ENCODE results near the gene FHOD3.
A peak's percentile ranks its signal among the peaks of the same experiment; 100 is the strongest.

FHOD3 gene

DNA sequence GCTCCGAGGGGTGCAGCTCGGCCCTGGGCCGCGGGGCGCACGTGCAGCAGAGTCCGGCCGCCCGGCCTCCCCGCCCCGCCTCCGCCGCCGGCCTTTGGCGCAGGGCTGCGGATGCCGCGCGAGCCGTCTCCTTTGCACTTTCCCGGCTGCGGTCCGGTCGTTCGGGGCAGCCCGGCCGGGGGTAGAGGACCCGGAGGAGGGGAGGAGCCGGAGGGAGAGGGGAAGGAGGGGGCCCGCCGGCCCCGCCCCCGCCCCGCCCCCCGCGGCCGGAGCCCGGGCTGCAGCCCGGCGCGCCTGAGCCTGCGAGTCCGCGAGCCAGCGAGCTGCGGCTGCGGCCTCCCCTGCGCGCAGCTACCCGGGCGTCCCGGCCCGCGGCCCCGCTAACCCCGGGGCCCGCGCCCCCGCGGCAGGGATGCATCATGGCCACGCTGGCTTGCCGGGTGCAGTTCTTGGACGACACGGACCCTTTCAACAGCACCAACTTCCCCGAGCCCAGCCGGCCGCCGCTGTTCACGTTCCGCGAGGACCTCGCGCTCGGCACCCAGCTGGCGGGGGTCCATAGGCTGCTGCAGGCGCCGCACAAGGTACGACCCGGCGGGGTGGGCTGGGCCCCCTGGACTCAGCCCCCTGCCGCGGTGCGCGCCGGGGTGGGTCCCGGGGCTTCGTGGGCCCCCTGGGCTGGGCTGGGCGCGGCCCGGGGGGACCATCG, at the start of gene FHOD3:
Gene FHOD3, plus strand, starts transcription at position 297 of the 709 bp plus-strand sequence. Its CDS starts 123 bp downstream, at position 420.
- DNase-seq = peak; percentile 35

DNA sequence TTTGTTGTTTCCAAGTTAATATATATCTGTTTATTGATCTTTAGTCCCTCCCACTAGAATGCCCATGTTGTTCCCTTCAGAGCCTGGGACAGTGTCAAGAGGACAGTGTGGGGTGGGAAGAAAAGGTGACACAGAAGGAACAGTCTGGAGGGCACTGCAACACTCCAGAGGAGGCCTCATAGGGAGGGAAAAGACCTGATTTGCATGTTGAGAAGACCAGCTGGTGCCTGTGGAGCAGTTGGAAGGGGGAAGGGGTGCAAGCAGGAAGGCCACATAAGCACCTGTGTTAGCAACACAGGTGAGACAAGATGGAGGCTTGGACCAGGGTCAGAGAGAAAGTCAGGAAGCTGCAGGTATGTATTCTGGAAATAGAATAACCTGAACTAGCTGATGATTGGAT, 48.1 kb upstream of the FHOD3 start:
- DNase-seq = no peak

DNA sequence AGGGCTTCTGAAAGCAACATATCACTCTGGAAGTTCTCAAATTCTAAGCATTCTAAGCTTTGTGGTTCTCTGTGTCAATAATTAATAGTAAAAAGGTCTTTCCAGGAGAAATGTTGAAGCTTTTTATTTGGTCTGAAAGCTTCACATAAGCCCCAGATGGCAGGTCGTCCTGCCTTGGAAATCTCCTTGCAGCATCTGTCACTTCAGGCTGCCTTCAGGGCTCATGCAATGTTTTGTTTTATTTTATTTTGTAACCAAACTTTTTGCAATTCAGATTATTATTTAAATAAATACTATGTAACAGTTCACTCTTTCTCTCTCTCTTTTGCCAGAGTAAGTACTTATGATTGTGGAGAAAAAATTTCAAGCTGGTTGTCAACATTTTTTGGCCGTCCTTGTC, 46.7 kb upstream of the FHOD3 start:
- DNase-seq = no peak

DNA sequence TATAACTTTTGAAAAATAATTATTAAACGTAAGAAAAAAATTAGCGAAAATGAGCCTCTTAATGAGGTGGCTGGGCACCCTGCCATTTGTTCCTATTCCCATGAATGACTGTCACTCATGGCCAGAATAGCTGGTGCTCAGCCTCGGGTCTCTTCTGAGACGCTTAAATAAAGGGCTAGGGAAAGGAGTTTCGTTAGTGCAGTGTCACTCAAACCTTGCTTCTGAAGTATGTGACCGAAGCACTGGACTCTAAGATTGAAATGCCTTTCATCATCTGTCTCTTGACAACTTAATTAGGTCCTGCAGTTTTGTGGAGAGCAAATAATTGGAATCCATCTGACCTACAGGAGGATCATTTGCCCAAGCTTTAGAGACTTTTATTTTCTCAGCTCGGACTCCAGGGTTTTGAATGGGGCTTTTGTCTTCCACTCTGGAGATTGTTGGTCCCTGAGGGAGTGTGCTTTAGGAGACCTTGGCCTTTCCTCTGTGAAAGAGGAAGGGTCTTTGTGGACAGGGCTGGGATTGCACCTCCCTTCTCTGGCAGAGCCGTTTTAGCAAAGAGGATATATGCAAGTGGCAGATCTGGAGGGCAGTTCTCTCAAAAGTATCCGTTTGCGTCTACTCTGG, 42.3 kb upstream of the FHOD3 start:
- no peak for DNase-seq

DNA sequence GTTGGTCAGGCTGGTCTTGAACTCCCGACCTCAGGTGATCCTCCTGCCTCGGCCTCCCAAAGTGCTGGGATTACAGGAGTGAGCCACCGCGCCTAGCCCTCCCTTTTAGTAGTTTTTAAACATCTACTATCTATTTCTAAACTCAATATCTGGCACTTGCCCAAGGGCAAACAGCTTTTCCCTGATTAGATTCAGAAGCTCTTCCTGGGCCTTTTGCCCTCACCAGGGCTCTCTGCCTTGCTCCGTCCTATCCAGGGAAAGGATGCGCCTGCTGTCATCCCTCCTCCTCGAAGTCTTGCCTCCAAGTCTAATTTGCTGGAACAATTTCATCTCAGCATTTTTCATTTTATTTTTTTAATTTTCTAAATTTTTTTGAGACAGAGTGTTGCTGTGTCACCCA, 41.4 kb upstream of the FHOD3 start:
- no peak for DNase-seq

DNA sequence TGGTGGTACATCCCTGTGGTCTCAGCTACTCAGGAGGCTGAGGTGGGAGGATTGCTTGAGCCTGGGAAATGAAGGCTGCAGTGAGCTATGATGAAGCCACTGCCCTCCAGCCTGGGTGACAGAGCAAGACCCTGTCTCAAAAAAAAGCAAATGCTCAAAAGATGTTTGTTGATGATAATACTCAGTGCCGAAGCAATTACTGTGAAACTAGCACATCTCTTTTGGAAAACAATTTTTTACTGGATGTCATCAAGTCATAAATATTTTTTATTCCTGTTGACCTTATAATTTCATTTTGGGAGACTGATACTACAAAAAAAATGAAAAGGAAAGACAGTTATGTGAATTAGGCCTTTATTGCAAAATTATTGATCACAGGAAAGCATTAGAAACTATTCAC, 34.5 kb upstream of the FHOD3 start:
- no peak for DNase-seq

DNA sequence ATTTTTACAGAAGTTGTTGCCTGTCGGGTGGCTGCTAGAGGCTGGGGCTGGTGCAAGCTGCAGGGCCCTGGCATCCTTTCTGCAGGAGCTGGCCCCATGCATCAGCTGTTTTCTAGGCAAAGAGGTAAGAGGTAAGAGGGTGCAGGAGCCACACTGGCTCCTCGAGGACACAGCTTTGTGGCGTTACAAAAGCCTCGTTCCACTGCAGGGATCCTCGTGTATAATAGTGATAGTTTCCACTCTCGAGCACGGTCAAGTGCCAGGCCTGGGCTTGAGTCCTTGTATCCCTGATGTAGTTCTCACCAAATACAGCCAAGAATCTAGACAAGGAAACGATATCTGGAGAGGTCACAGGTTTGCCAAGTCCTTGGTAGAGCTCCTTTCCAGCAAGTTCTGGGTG, 33.2 kb upstream of the FHOD3 start:
- DNase-seq = no peak

DNA sequence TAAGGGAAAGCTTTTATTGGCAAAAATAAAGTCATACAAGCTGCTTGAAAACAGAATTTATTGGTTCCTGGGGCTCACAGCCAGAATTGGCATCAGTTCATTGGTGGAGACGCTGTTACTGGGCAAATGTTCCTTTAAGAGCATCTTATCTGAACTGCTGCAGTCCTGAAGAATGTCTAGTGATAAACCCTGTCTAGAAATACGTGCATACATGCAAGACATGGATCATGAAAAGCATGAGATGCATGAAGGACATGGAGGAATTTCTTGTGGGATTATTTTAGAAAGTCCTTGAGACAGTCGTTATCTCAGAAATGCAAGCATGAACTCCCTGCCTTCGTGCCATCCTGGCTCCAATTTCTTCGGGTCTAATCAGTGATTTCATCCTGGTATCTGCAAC, 32.5 kb upstream of the FHOD3 start:
- no peak for DNase-seq

DNA sequence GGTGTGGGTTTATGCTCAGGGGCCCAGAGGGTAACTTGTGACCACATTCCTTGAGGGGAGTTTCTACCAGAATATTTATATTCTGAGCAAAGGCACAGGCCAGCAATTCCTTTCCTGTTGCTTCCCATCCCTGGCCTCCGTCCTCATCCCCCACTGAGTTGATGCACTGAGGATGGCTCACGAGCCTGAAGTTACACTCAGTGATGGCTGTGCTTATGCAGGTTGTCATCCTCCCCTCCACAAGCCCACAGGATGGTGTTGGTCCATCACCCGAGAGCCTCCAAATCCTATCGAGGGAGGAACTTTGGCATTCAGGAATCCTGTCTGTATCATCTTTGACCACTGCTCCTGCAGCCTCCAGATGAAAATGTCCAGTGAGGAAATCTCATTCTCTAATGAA, 28.4 kb upstream of the FHOD3 start:
- no peak for DNase-seq

DNA sequence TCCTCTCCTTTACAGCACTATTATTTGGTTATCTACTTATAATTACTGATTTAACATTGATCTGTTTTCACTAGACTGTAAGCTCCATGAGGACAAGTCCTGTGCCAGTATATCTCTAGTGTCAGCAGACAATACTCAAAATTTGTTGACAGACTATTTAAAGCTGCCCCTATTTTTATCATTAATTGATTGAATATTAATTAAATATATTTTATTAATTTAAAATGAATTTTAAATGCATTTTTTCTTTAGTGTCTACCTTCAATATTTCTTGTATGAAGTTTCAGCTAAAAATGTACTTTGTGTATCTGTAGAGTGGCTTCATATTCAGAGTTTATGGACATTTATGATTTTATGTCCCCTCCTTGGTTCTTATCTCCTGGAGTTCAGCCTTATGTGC, 26.4 kb upstream of the FHOD3 start:
- DNase-seq = no peak

DNA sequence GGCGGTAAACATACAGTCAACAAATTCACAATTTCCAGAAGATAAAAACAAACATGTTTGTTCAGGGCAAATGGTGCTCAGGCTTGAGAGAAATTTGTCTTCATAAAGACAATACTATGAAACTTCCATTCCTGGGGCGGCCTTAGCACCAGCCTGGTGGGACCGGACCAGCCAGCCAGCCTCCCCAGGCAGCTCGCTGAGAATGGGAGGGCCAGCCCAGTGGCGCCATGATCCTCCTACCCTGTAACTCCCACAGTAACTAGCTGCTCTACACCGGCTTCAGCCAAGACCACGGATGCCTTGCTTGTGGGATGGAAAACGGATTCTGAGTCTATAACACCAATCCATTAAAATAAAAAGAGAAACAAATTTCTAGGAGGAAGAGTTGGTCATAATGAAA, 24.2 kb upstream of the FHOD3 start:
- DNase-seq = no peak

DNA sequence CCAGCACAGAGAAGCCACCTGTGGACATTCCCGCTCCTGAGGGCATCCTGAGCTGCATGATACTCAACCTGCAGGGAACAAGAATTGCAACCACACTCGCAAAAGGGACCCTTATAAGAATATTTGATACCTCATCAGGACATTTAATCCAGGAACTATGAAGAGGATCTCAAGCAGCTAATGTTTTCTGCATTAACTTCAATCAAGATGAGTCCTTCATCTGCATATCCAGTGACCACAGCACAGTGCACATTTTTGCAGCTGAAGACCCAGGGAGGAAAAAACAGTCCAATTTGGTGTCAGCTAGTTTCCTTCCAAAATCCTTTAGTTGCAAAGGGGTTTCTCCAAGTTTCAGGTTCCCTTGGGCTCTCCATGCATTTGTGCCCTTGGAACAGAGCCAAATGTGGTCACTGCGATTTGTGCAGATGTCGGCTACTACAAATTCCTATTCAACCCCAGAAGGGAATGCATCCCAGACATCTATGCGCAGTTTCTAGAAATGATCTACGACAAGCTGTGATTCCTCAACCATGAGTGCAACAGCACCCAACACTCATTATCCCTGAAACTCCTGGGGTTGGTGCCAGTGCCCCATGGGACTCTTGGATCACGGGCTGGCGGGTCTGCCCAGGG, 23.3 kb upstream of the FHOD3 start:
- DNase-seq = no peak

DNA sequence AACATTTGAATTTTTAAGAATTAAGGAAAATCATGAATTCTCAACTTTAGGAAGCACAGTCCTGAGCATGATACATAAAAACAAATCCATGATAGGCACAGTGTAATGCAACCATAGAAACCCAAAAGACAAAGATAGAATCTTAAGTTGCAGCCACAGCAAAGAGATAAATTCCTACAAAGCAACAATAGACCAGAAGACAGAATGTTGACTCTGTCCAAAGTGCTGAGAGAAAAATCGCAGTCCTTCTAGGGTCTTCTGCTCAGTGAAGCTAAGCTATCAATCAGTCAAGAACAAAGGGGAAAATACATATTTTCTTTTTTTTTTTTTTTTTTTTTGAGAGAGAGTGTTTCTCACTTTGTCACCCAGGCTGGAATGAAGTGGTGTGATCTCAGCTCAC, 22.0 kb upstream of the FHOD3 start:
- DNase-seq = no peak

DNA sequence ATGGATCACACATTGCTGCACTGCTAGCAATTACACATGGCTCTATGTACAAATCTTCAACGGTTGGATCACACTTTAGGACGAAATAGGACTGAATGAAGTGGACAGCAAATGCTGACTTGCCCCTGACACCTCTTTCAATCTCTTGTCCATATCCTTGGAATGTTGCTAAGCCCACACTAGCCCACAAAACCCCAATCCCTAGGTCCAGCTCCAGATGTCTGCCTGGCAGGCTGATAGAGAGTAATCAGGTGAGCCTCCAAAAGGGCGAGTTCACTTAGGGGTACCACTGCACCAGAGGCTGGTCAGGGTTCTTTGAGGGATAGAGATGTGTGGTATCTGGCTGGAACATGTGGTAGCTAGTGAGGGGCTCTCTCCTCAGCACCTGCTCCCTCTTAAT, 18.5 kb upstream of the FHOD3 start:
- DNase-seq = no peak

DNA sequence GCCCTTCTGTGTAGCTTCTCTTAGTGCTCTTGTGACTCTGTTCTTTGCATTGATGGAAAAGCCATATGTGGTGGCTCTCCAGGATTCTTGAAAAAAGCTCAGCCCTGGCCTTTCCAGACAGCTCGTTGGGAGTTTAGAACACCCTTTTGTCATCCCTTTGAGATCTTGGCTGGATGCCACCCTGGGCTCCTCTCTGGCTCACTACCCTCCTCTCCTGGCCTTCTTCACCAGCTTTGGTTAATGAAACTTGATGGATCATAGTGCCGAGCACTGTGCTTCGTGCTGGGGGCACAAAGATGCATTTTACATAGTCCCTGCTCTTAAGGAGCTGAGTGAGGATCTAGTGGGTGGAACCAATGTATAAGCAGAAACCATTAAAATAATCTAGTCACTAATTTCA, 15.6 kb upstream of the FHOD3 start:
- DNase-seq = no peak

DNA sequence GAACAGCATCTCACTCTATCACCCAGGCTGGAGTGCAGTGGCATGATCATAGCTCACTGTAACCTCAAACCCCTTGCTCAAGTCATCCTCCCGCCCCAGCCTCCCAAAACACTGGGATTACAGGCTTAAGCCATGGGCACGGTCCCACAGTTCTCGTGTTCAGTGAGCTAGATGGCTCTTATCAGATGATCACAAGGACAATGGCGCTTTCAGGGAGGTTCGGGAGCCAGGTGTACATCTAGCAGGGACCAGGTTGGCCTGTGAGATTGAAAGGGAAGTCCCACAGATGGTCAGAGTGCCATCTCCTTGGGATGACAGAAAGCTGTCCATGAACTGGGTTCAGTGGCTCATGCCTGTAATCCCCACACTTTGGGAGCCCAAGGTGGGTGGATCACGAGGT, 14.1 kb upstream of the FHOD3 start:
- no peak for DNase-seq

DNA sequence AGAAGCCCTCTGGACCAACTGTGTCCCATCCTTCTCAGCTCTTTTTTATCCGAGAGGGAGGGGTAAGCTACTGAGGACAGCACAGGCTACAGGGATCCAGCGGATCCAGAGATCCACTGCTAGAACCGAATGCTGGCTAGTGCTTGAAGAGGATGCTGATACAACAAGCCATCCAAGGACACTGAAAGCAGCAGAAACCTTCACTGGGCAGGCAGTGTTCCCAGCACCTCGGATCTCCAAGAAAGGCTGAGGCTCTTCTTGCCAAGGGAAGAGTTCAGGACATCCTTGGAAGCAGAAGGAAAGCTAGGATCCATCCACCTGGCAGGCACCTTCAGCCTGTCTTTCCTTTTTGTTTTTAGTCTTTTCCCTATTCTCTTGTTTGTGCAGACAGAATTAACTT, 13.2 kb upstream of the FHOD3 start:
- DNase-seq = no peak

DNA sequence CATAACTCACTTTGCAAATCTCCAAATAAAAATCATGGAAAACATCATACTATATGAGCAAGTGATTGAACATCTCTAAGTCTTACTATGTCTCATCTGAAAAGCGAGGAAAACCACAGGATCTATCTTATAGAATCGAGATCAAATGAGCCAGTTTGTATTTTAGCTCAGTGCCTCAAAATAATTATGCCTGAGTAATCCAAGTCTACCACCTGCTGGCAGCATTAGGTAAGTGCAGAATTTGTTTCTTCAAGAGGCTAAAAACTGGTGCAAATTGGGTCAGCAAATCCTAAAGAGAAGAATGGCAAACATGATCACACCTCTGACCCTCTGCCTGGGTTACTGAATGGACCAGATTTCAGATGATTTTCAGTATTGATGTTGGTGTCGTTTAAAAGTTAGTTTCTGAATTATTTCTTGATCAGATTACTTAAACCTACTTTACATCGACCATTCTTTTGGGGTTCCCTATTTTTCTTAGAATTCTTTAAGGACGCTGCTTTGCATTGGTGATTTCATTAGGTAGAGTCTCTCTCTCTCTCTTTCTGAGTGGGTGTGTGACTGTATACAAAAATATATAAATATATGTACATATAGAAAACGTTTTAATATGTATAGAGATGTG, 12.7 kb upstream of the FHOD3 start:
- DNase-seq = peak; percentile 34

DNA sequence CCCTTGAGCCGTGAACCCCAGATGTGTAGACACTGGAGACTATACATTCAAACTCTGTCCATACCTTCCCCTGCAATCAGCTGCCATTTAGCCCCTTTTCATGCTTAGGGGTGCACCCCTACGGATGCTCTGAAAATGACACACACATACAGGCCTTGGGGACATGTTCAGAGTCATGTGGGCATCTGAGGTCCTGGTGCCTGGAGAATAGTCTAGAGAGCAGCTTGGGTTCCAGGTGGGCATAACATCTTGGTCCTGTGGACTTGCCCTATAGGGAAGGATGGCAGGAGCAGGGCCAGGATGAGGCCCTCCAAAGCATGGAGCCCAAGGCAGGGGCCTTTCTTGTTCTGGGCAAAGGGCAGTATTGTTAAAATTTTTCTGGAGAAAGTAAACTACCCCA, 9.9 kb upstream of the FHOD3 start:
- DNase-seq = no peak

DNA sequence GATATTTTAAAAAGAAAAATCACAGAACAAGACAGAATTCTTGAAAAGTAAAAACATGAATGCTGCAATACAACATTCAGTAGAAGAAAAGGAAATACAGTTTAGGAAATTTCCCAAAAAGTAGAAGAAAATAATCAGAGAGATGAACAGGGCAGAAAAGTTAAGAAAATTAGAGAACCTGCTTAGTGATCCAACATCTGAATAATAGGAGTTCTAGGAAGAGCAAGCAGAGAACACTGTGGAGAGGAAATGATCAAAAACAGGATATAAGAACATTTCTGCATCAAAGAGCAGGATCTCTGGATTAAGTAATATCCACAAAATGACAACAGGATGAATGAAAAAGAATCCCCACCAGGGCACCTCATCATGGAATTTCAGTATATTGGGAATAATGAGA, 8.8 kb upstream of the FHOD3 start:
- DNase-seq = no peak

DNA sequence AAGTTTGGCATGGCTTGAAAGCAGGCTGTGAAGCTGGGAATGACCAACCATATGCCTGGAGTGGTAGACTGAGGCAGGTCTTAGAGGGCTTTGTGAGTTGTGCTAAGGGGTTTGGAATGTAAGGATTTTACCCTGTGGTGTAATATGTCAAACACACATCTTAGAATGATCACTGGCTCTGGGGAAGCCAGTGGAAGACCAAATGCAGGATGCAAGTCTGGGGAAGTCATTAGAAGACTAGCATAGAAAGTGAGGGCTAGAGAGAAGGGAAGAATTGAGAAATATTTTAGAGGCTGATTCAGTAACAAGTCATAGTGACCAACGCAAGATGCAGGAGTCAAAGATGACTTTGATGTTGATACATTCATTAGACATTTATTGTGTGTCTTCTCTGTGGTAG, 3.5 kb upstream of the FHOD3 start:
- no peak for DNase-seq

DNA sequence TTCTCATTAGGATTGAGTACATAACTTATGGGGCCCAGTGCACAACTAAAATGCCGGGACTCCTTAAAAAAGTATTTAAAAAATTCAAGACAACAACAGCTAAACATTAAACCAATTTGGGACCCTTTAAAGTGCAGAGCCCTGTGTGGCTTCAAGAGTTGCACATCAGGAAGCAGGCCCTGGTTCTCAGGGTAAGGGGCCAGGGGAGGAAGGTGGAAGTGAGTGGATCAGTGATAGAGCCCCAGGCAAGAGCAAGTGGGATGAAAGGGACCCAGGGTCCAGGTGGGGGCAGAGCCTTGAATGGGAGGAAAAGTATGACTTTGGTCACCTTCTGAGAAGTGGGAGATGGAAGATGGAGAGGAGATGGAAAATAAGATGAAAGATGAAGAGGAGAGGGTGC, 2.3 kb upstream of the FHOD3 start:
- DNase-seq = no peak

DNA sequence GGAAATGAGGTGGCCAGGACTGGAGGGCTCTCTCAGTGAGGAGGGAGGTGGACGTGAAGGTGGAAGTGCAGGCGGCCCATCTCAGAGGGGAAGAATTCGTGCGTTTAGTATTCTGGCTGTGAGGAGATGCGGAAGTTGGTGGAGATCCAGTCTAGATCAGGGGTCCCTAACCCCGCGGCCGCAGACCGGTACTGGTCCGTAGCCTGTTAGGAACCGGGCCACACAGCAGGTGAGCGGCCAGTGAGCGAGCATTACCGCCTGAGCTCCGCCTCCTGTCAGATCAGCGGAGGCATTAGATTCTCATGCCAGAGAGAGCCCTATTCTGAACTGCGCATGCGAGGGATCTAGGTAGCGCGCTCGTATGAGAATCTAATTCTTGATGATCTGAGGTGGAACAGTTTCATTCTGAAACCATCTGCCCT, 1.6 kb upstream of the FHOD3 start:
- DNase-seq = no peak
